Smooth muscle cell of the pulmonary artery (primary cell): ENCODE data around the gene SKA2. TPM values are rescaled to one million over a fixed set of nuclear protein-coding genes. Genes with fewer than 3 reads are reported as not detected.

Source experiments
- total RNA-seq: library from RNA; depleted of rRNA; stranded (reverse); fragments of >200 nt; gene quantifications from 2 replicates; pipeline ENCODE4 v1.2.3, GENCODE V29; 2014

The SKA2 gene
- 21.9 and 41.2 TPM in 2 replicates for total RNA-seq

GRCh38 chr17:59154721-59155438 lies at the start of gene SKA2:
Gene SKA2 (minus strand): TSS chr17:59155186. CDS start chr17:59155163, 23 bp downstream.

GRCh38 chr17:59155439-59156177 lies 622 bp upstream of the SKA2 start, which contains the start of gene PRR11:
Gene PRR11 (plus strand): TSS chr17:59155746. CDS start chr17:59169753, 14,007 bp downstream.

GRCh38 chr17:59106463-59107305 lies 48.3 kb downstream of the SKA2 start, which contains the start of gene TRIM37:
Gene TRIM37 (minus strand): TSS chr17:59106880. CDS start chr17:59106461, 419 bp downstream.

Other genes with a start within 250 kb of the SKA2 start
- 41.4 and 59.8 TPM in 2 replicates for gene TRIM37, start 48.3 kb downstream of the SKA2 start, total RNA-seq
- gene PRR11, start 560 bp upstream of the SKA2 start, total RNA-seq = 4.5 and 9.6 TPM in 2 replicates
- 24.0 and 25.3 TPM in 2 replicates for gene SMG8, start 54.8 kb upstream of the SKA2 start, total RNA-seq
- 0.98 and 1.9 TPM in 2 replicates for gene GDPD1, start 65.3 kb upstream of the SKA2 start, total RNA-seq
- gene YPEL2, start 176.5 kb upstream of the SKA2 start, total RNA-seq = 15.1 and 21.5 TPM in 2 replicates